Ectodermal cell (in vitro differentiated cells): ENCODE measurements around the gene TMEM126B. TPM values are rescaled to one million over a fixed set of nuclear protein-coding genes. Genes with fewer than 3 reads are reported as not detected.
"Not testable (repeated sequence)": the region's sequence is repeated elsewhere in the genome, so short reads cannot be mapped to it uniquely, and the experiment has no call there.

ENCODE experiments used
- H3K27ac ChIP-seq: 2 replicates; pipeline ENCODE4 v1.7.0; 2013; ENCODE audit warnings: mild to moderate bottlenecking, low read depth, low read length; ENCODE audit not compliant: insufficient read depth, poor library complexity, severe bottlenecking
- H3K27me3 ChIP-seq: 2 replicates; pipeline ENCODE4 v1.7.0; 2013; ENCODE audit warnings: mild to moderate bottlenecking, low read length; ENCODE audit not compliant: insufficient read depth, control insufficient read depth, poor library complexity, severe bottlenecking
- H3K36me3 ChIP-seq: one replicate; pipeline ENCODE4 v1.7.0; 2013; ENCODE audit warnings: low read length; ENCODE audit not compliant: control insufficient read depth, insufficient read depth
- H3K4me1 ChIP-seq: one replicate; pipeline ENCODE4 v1.7.0; 2013; ENCODE audit warnings: low read length; ENCODE audit not compliant: control insufficient read depth, insufficient read depth
- H3K4me3 ChIP-seq: 2 replicates; pipeline ENCODE4 v1.7.0; 2013; ENCODE audit warnings: low read depth, low read length, control low read depth; ENCODE audit not compliant: insufficient read depth
- H3K9me3 ChIP-seq: 2 replicates; pipeline ENCODE4 v1.7.0; 2013; ENCODE audit warnings: mild to moderate bottlenecking, low read length, moderate library complexity; ENCODE audit not compliant: control insufficient read depth
- WGBS, 2 experiments: methylation state at CpG; one replicate each; pipeline ENCODE4 v1.1.7; 2013; ENCODE audit warnings: missing lambda C conversion rate in 2 of 2; 5-methylcytosine and 5-hydroxymethylcytosine counted together
- polyA plus RNA-seq, 4 experiments: library from polyadenylated mRNA; stranded (reverse); fragments of 50-300 nt; gene quantifications; one replicate each; pipeline ENCODE4 v1.2.3, GENCODE V29; 2013

TMEM126B gene
- polyA plus RNA-seq (2013, experiment 1 of 4): 82.1 TPM
- 72.6 TPM for polyA plus RNA-seq (2013, experiment 2 of 4)
- 75.1 TPM for polyA plus RNA-seq (2013, experiment 3 of 4)
- 77.7 TPM for polyA plus RNA-seq (2013, experiment 4 of 4)

GRCh38 chr11:85627998-85628770, at the start of gene TMEM126B:
Gene TMEM126B (plus strand): TSS chr11:85628593. CDS start chr11:85628608, 15 bp downstream.
- H3K9me3 ChIP-seq: no peaks in the 10 kb centered on the region
- H3K36me3 ChIP-seq: peaks cover 3% of the 10 kb centered on the region
- H3K27me3 ChIP-seq: no peaks in the 10 kb centered on the region
- peaks cover 9% of the 10 kb centered on the region for H3K4me1 ChIP-seq
- WGBS, 2 experiments: 0 to 1% methylated on average over 41 of the region's 41 CpGs
- H3K27ac ChIP-seq: peak within 1 kb of the TSS; percentile 80
- H3K4me3 ChIP-seq: peak within 1 kb of the TSS; percentile 81

- 94 to 97% methylated on average over 2 of the region's 2 CpGs for WGBS, 2 experiments
- Histone ChIP-seq H3K36me3 (no peaks in the 10 kb centered on the region), H3K4me3 (no peak overlapping the region), H3K27ac (no peak overlapping the region), H3K9me3 (no peaks in the 10 kb centered on the region), H3K4me1 (no peaks in the 10 kb centered on the region), H3K27me3 (no peaks in the 10 kb centered on the region)
Measured at GRCh38 chr11:85582111-85582510, 46.3 kb upstream of the TMEM126B start.

GRCh38 chr11:85589373-85589772, 39.0 kb upstream of the TMEM126B start:
- no peaks in the 10 kb centered on the region for H3K4me1 ChIP-seq
- no peak overlapping the region for H3K27ac ChIP-seq
- H3K27me3 ChIP-seq: no peaks in the 10 kb centered on the region
- H3K36me3 ChIP-seq: no peaks in the 10 kb centered on the region
- WGBS, 2 experiments: 57 to 64% methylated on average over 3 of the region's 3 CpGs
- H3K4me3 ChIP-seq: no peak overlapping the region
- no peaks in the 10 kb centered on the region for H3K9me3 ChIP-seq

GRCh38 chr11:85590848-85591483, 37.4 kb upstream of the TMEM126B start:
- 86 to 89% methylated on average over 4 of the region's 4 CpGs for WGBS, 2 experiments
- H3K27ac ChIP-seq: no peak overlapping the region

GRCh38 chr11:85595285-85595884, 33.0 kb upstream of the TMEM126B start:
- Histone ChIP-seq H3K4me1 (no peaks in the 10 kb centered on the region), H3K9me3 (no peaks in the 10 kb centered on the region), H3K27ac (no peak overlapping the region), H3K4me3 (no peak overlapping the region), H3K36me3 (no peaks in the 10 kb centered on the region), H3K27me3 (no peaks in the 10 kb centered on the region)

More at GRCh38 chr11:85590848-85591483, 37.4 kb upstream of the TMEM126B start:
- H3K9me3 ChIP-seq: no peaks in the 10 kb centered on the region
- H3K36me3 ChIP-seq: no peaks in the 10 kb centered on the region
- no peaks in the 10 kb centered on the region for H3K4me1 ChIP-seq
- no peaks in the 10 kb centered on the region for H3K27me3 ChIP-seq
- H3K4me3 ChIP-seq: no peak overlapping the region

- no peaks in the 10 kb centered on the region for H3K36me3 ChIP-seq
- 79 to 86% methylated on average over 1 to 2 of the region's 2 CpGs for WGBS, 2 experiments
Measured at GRCh38 chr11:85596886-85597285, 31.5 kb upstream of the TMEM126B start.

GRCh38 chr11:85599083-85599482, 29.3 kb upstream of the TMEM126B start:
- Histone ChIP-seq H3K27me3 (no peaks in the 10 kb centered on the region), H3K4me3 (no peak overlapping the region), H3K9me3 (no peaks in the 10 kb centered on the region), H3K36me3 (no peaks in the 10 kb centered on the region), H3K27ac (no peak overlapping the region), H3K4me1 (no peaks in the 10 kb centered on the region)
- WGBS, 2 experiments: 73 to 75% methylated on average over 5 of the region's 5 CpGs

More at GRCh38 chr11:85596886-85597285, 31.5 kb upstream of the TMEM126B start:
- Histone ChIP-seq H3K9me3 (no peaks in the 10 kb centered on the region), H3K4me1 (no peaks in the 10 kb centered on the region), H3K4me3 (no peak overlapping the region), H3K27ac (no peak overlapping the region), H3K27me3 (no peaks in the 10 kb centered on the region)

- H3K4me1 ChIP-seq: no peaks in the 10 kb centered on the region
- H3K27me3 ChIP-seq: no peaks in the 10 kb centered on the region
- H3K36me3 ChIP-seq: no peaks in the 10 kb centered on the region
- no peaks in the 10 kb centered on the region for H3K9me3 ChIP-seq
- H3K4me3 ChIP-seq: no peak overlapping the region
- WGBS, 2 experiments: 92 to 100% methylated on average over 1 of the region's 2 CpGs
- H3K27ac ChIP-seq: no peak overlapping the region
Measured at GRCh38 chr11:85602526-85603213, 25.7 kb upstream of the TMEM126B start.

GRCh38 chr11:85603220-85603619, 25.2 kb upstream of the TMEM126B start:
- Histone ChIP-seq H3K4me1 (no peaks in the 10 kb centered on the region), H3K36me3 (no peaks in the 10 kb centered on the region), H3K27ac (no peak overlapping the region), H3K9me3 (no peaks in the 10 kb centered on the region), H3K27me3 (no peaks in the 10 kb centered on the region), H3K4me3 (no peak overlapping the region)
- WGBS, 2 experiments: 95 to 96% methylated on average over 4 of the region's 4 CpGs

- WGBS, 2 experiments: 91 to 95% methylated on average over 3 of the region's 3 CpGs
- H3K4me3 ChIP-seq, H3K27ac ChIP-seq, H3K9me3 ChIP-seq, H3K27me3 ChIP-seq, H3K36me3 ChIP-seq, H3K4me1 ChIP-seq: not testable (repeated sequence)
Measured at GRCh38 chr11:85606237-85606636, 22.2 kb upstream of the TMEM126B start.
